Liver (tissue), 9 donors: Measurements from ENCODE around the gene STAT1. TPM values are rescaled to one million over a fixed set of nuclear protein-coding genes. Genes with fewer than 3 reads are reported as not detected.

Source experiments
- DNase-seq: peaks from one replicate; pipeline ENCODE4 v3.0.0-alpha.2; 2017; ENCODE audit warnings: low spot score
- H3K27ac ChIP-seq, 2 donors: one replicate each; pipeline ENCODE4 v1.7.0; 2013; ENCODE audit warnings: inconsistent platforms in 2 of 2, low read length in 2 of 2, control low read depth in 1 of 2, low read depth in 1 of 2, mild to moderate bottlenecking in 1 of 2
- H3K27me3 ChIP-seq, 4 donors: one replicate each; pipeline versions ENCODE4 v1.6.1 to v1.7.0; 2013; ENCODE audit warnings: low read length in 3 of 4, inconsistent platforms in 1 of 4, mild to moderate bottlenecking in 1 of 4, moderate library complexity in 1 of 4; ENCODE audit not compliant: control insufficient read depth in 4 of 4, insufficient read depth in 4 of 4
- H3K36me3 ChIP-seq, 4 donors: one replicate each; pipeline versions ENCODE4 v1.6.1 to v1.7.0; 2013; ENCODE audit warnings: low read length in 3 of 4, mild to moderate bottlenecking in 3 of 4, low read depth in 1 of 4, moderate library complexity in 1 of 4; ENCODE audit not compliant: control insufficient read depth in 4 of 4, insufficient read depth in 3 of 4
- H3K4me1 ChIP-seq, 4 donors: one replicate each; pipeline versions ENCODE4 v1.6.1 to v1.7.0; 2013; ENCODE audit warnings: low read length in 3 of 4, mild to moderate bottlenecking in 3 of 4, moderate library complexity in 1 of 4; ENCODE audit not compliant: control insufficient read depth in 4 of 4, insufficient read depth in 4 of 4
- H3K4me3 ChIP-seq, 3 donors: one replicate each; pipeline versions ENCODE4 v1.6.1 to v1.7.0; 2013; ENCODE audit warnings: low read length in 3 of 3, control low read depth in 1 of 3, low read depth in 1 of 3, mild to moderate bottlenecking in 1 of 3
- H3K9ac ChIP-seq, 2 donors: one replicate each; pipeline ENCODE4 v1.7.0; 2013; ENCODE audit warnings: low read length in 2 of 2, mild to moderate bottlenecking in 2 of 2, moderate library complexity in 2 of 2, control low read depth in 1 of 2, low read depth in 1 of 2
- H3K9me3 ChIP-seq, 4 donors: one replicate each; pipeline versions ENCODE4 v1.6.1 to v1.7.0; 2013; ENCODE audit warnings: low read length in 3 of 4; ENCODE audit not compliant: control insufficient read depth in 4 of 4
- EGR1 ChIP-seq, 2 donors: IDR thresholded peaks; 2 replicates each; pipeline ENCODE4 v1.6.1; 2016 to 2018; ENCODE audit warnings: antibody characterized with exemption in 2 of 2, low read depth in 2 of 2
- FOXA1 ChIP-seq: IDR thresholded peaks from 2 replicates; pipeline ENCODE4 v1.6.1; 2016; ENCODE audit warnings: antibody characterized with exemption
- FOXA2 ChIP-seq: IDR thresholded peaks from 2 replicates; pipeline ENCODE4 v1.6.1; 2016; ENCODE audit warnings: antibody characterized with exemption
- HNF4G ChIP-seq: IDR thresholded peaks from 2 replicates; pipeline ENCODE4 v1.6.1; 2016; ENCODE audit warnings: antibody characterized with exemption
- JUND ChIP-seq, 2 donors: IDR thresholded peaks; 2 replicates each; pipeline ENCODE4 v1.6.1; 2016; ENCODE audit warnings: antibody characterized with exemption in 2 of 2
- NR2F2 ChIP-seq: IDR thresholded peaks from 2 replicates; pipeline ENCODE4 v1.6.1; 2016; ENCODE audit warnings: antibody characterized with exemption
- RAD21 ChIP-seq, 2 donors: IDR thresholded peaks; 2 replicates each; pipeline ENCODE4 v1.6.1; 2016; ENCODE audit warnings: antibody characterized with exemption in 2 of 2, mild to moderate bottlenecking in 2 of 2
- RXRA ChIP-seq, 2 donors: IDR thresholded peaks; 2 replicates each; pipeline ENCODE4 v1.6.1; 2017 to 2018; ENCODE audit warnings: antibody characterized with exemption in 2 of 2, mild to moderate bottlenecking in 1 of 2
- TAF1 ChIP-seq: conservative IDR thresholded peaks from 2 replicates; pipeline ENCODE4 v1.6.1; 2016; ENCODE audit warnings: antibody characterized with exemption, mild to moderate bottlenecking
- YY1 ChIP-seq: IDR thresholded peaks from 2 replicates; pipeline ENCODE4 v1.6.1; 2016; ENCODE audit warnings: antibody characterized with exemption, mild to moderate bottlenecking
- WGBS: extraction: QIAGEN DNeasy Blood & Tissue Kit; methylation state at CpG from one replicate; pipeline ENCODE4 v1.1.7; 2013; 5-methylcytosine and 5-hydroxymethylcytosine counted together
- polyA plus RNA-seq, 2 donors: library from polyadenylated mRNA; stranded (reverse) in 1 of 2; unstranded in 1 of 2; fragments of 200-250 nt in 1 of 2; fragments of >200 nt in 1 of 2; fragmentation: Nextera tagmentation in 1 of 2; extraction: Ambion mirVana in 1 of 2; gene quantifications; one replicate each; pipeline versions ENCODE4 v1.2.1 to v1.2.3, GENCODE V29; 2013 to 2015
- total RNA-seq, 2 donors: library from RNA; depleted of rRNA; stranded (reverse); fragments of >200 nt; gene quantifications; one replicate each; pipeline ENCODE4 v1.2.3, GENCODE V29; 2014
- TF ChIP-seq, protein P1 (sequence below): fragments of 150-350 bp; IDR thresholded peaks from 2 replicates; pipeline ENCODE4 v1.5.1; 2017; ENCODE audit warnings: improper control_type of control experiment, low read depth, low read length; ENCODE audit not compliant: missing input control
- TF ChIP-seq, protein P2 (sequence below): IDR thresholded peaks from 2 replicates; pipeline ENCODE4 v1.6.1; 2016; ENCODE audit warnings: antibody characterized with exemption
- TF ChIP-seq, protein P3 (sequence below): IDR thresholded peaks from 2 replicates; pipeline ENCODE4 v1.6.1; 2016; ENCODE audit warnings: antibody characterized with exemption
- TF ChIP-seq, protein P4 (sequence below): IDR thresholded peaks from 2 replicates; pipeline ENCODE4 v1.6.1; 2016; ENCODE audit warnings: antibody characterized with exemption, mild to moderate bottlenecking
- donor health status: healthy.
- donor health status: healthy.
- donor health status: healthy.
- donor health status: healthy.
- donor health status: healthy.

The STAT1 gene
- total and polyA plus RNA-seq, 4 donors, result 26.2 to 78.7 (median 45.6) TPM

DNA sequence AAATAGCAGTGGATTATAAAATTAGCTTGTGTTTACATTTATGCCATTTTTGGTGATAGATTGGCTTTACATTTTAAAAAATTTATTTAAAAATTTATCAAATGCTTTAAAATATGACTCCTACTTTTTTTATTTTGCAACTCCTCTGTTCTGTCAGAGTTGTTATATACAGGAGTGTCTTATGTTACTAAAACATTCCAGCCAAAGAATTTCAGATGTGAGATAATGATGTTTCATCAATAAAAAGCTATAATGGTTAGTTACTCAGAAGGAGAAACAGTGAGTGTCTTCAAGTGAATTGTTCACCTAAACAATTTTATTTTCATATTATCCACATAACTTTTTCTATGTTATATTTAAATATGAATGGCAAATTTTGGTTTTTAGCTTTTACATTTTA is 80.6 kb downstream of the STAT1 start:
- Histone ChIP-seq H3K27me3 (no peaks in the 10 kb centered on the region), H3K9ac (no peak overlapping the region), H3K4me1 (no peaks in the 10 kb centered on the region), H3K27ac (no peak overlapping the region), H3K4me3 (no peak overlapping the region), H3K9me3 (no peaks in the 10 kb centered on the region), H3K36me3 (peaks cover 0 to 4% (median 0%) of the 10 kb centered on the region in 4 donors)
- TF ChIP-seq HNF4G, result no peak
- no peak for TF ChIP-seq YY1
- TF ChIP-seq, protein P1, sequence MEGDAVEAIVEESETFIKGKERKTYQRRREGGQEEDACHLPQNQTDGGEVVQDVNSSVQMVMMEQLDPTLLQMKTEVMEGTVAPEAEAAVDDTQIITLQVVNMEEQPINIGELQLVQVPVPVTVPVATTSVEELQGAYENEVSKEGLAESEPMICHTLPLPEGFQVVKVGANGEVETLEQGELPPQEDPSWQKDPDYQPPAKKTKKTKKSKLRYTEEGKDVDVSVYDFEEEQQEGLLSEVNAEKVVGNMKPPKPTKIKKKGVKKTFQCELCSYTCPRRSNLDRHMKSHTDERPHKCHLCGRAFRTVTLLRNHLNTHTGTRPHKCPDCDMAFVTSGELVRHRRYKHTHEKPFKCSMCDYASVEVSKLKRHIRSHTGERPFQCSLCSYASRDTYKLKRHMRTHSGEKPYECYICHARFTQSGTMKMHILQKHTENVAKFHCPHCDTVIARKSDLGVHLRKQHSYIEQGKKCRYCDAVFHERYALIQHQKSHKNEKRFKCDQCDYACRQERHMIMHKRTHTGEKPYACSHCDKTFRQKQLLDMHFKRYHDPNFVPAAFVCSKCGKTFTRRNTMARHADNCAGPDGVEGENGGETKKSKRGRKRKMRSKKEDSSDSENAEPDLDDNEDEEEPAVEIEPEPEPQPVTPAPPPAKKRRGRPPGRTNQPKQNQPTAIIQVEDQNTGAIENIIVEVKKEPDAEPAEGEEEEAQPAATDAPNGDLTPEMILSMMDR, result no peak
- no peak for TF ChIP-seq TAF1
- no peak for TF ChIP-seq FOXA2
- no peak for TF ChIP-seq JUND (IDR thresholded peaks at IDR 0.05)
- TF ChIP-seq, protein P2, sequence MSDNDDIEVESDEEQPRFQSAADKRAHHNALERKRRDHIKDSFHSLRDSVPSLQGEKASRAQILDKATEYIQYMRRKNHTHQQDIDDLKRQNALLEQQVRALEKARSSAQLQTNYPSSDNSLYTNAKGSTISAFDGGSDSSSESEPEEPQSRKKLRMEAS, result no peak
- TF ChIP-seq RAD21 (IDR thresholded peaks at IDR 0.05), result no peak
- TF ChIP-seq EGR1 (IDR thresholded peaks at IDR 0.05; ENCODE audit: low read depth in 2 of 2), result no peak
- no peak for TF ChIP-seq RXRA (IDR thresholded peaks at IDR 0.05)
- TF ChIP-seq, protein P3, sequence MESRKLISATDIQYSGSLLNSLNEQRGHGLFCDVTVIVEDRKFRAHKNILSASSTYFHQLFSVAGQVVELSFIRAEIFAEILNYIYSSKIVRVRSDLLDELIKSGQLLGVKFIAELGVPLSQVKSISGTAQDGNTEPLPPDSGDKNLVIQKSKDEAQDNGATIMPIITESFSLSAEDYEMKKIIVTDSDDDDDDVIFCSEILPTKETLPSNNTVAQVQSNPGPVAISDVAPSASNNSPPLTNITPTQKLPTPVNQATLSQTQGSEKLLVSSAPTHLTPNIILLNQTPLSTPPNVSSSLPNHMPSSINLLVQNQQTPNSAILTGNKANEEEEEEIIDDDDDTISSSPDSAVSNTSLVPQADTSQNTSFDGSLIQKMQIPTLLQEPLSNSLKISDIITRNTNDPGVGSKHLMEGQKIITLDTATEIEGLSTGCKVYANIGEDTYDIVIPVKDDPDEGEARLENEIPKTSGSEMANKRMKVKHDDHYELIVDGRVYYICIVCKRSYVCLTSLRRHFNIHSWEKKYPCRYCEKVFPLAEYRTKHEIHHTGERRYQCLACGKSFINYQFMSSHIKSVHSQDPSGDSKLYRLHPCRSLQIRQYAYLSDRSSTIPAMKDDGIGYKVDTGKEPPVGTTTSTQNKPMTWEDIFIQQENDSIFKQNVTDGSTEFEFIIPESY, result no peak
- TF ChIP-seq NR2F2, result no peak
- DNase-seq, result no peak

DNA sequence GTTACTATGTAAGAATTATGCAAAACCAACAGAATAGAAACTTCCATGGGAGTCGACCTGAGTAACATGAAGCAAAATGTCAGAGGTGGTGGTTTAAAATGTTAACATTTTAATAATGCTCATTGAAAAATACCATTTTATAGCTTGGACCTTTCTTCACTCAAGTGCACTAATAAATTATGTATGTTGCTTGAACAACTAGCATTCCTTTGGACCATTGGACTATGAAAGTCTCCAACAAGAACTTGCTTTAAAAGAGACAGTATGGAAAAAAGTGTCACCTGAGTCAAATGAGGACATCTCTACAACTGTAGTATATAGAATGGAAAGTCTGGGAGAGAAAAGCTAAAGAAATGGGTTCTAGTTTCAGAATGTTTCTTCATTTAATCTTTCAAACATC is 81.5 kb downstream of the STAT1 start:
- Histone ChIP-seq H3K9me3 (no peaks in the 10 kb centered on the region), H3K36me3 (peaks cover 0 to 4% (median 0%) of the 10 kb centered on the region in 4 donors), H3K9ac (no peak overlapping the region), H3K27ac (no peak overlapping the region), H3K4me3 (no peak overlapping the region), H3K27me3 (no peaks in the 10 kb centered on the region), H3K4me1 (no peaks in the 10 kb centered on the region)
- TF ChIP-seq FOXA1, result no peak
- TF ChIP-seq, protein P2, result no peak
- TF ChIP-seq, protein P4, sequence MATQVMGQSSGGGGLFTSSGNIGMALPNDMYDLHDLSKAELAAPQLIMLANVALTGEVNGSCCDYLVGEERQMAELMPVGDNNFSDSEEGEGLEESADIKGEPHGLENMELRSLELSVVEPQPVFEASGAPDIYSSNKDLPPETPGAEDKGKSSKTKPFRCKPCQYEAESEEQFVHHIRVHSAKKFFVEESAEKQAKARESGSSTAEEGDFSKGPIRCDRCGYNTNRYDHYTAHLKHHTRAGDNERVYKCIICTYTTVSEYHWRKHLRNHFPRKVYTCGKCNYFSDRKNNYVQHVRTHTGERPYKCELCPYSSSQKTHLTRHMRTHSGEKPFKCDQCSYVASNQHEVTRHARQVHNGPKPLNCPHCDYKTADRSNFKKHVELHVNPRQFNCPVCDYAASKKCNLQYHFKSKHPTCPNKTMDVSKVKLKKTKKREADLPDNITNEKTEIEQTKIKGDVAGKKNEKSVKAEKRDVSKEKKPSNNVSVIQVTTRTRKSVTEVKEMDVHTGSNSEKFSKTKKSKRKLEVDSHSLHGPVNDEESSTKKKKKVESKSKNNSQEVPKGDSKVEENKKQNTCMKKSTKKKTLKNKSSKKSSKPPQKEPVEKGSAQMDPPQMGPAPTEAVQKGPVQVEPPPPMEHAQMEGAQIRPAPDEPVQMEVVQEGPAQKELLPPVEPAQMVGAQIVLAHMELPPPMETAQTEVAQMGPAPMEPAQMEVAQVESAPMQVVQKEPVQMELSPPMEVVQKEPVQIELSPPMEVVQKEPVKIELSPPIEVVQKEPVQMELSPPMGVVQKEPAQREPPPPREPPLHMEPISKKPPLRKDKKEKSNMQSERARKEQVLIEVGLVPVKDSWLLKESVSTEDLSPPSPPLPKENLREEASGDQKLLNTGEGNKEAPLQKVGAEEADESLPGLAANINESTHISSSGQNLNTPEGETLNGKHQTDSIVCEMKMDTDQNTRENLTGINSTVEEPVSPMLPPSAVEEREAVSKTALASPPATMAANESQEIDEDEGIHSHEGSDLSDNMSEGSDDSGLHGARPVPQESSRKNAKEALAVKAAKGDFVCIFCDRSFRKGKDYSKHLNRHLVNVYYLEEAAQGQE, result no peak
- DNase-seq, result no peak
- WGBS, result 97% methylated on average over 1 of the region's 1 CpG
